ENCODE results near the gene ASCC3. TPM values are rescaled to one million over a fixed set of nuclear protein-coding genes. Genes with fewer than 3 reads are reported as not detected.

Gene ASCC3
- polyA plus RNA-seq, 2 of the 4 experiments (the other 2 are of a cell fraction): 17.4 to 35.3 TPM

DNA sequence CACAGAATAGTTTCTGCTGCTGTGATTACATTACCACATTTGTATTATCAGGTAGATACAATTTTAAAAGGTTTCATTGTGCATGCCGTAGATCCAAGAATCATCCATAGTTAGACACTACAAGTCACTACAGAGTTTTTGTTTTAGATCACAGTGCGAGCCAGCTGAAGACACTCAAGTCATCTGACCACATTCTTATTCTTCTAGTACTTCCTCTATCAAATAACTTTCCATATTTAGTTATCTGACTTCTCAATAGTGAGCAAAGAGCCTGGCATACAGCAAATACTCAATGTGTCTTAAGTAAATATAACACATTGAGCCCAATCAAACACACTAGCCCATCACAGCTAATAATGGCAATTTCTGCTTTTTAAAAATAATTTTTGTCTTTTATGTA is 195.4 kb downstream of the ASCC3 start:
- ChIA-PET POLR2A (no interaction called here), CTCF (no interaction called here)
- DNase-seq (ENCODE audit: low read depth in 1 of 2, low spot score in 1 of 2) (no peak), FAIRE-seq (no peak), ATAC-seq (no peak)
- TF ChIP-seq KDM1A (IDR thresholded peaks at IDR 0.05; ENCODE audit: low read depth) (no peak), RARB (CRISPR knock-in tag; IDR thresholded peaks at IDR 0.05) (no peak), EP300 (IDR thresholded peaks at IDR 0.05) (no peak), EHMT2 (IDR thresholded peaks at IDR 0.05; ENCODE audit: low read depth) (no peak), BCL3 (IDR thresholded peaks at IDR 0.05) (no peak), RAD21 (conservative IDR thresholded peaks at IDR 0.05 in 1 of 2, IDR thresholded peaks at IDR 0.05 in 1 of 2) (no peak), ZSCAN20 (CRISPR knock-in tag; IDR thresholded peaks at IDR 0.05) (no peak), KDM5A (IDR thresholded peaks at IDR 0.05) (no peak), RCOR1 (IDR thresholded peaks at IDR 0.05; ENCODE audit: low read depth, low read length) (no peak), POLR2AphosphoS2 (conservative IDR thresholded peaks at IDR 0.05; ENCODE audit: low read length) (no peak), MAZ (IDR thresholded peaks at IDR 0.05; ENCODE audit: borderline replicate concordance, low read depth, low read length) (no peak)
- TF ChIP-seq, protein P1, sequence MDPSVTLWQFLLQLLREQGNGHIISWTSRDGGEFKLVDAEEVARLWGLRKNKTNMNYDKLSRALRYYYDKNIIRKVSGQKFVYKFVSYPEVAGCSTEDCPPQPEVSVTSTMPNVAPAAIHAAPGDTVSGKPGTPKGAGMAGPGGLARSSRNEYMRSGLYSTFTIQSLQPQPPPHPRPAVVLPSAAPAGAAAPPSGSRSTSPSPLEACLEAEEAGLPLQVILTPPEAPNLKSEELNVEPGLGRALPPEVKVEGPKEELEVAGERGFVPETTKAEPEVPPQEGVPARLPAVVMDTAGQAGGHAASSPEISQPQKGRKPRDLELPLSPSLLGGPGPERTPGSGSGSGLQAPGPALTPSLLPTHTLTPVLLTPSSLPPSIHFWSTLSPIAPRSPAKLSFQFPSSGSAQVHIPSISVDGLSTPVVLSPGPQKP (IDR thresholded peaks at IDR 0.05; ENCODE audit: low read depth, low read length): no peak
- H3K4me1 ChIP-seq: no peaks in the 10 kb centered on the region
- no peak overlapping the region for H3K4me2 ChIP-seq
- H3K9me3 ChIP-seq: no peaks in the 10 kb centered on the region
- H3K4me3 ChIP-seq: no peak overlapping the region
- 92% methylated on average over 2 of the region's 2 CpGs for WGBS (ENCODE audit: missing lambda C conversion rate)
- no peak overlapping the region for H3K27ac ChIP-seq

GRCh38 chr6:100680163-100680562 is 201.0 kb downstream of the ASCC3 start:
- FAIRE-seq (no peak), DNase-seq (ENCODE audit: low read depth in 1 of 2, low spot score in 1 of 2) (no peak), ATAC-seq (no peak)
- Histone ChIP-seq H3K4me2 (no peak overlapping the region), H3K9me3 (no peaks in the 10 kb centered on the region), H3K4me1 (no peaks in the 10 kb centered on the region), H3K27ac (no peak overlapping the region), H3K4me3 (no peak overlapping the region)
- POLR2A ChIA-PET: no interaction called here
- CTCF ChIA-PET: interaction anchor here (1.3 kb wide), 1 partner anchor 16 kb away, joined by 4 read pairs; no protein-coding TSS in a partner anchor
- TF ChIP-seq PBX3 (IDR thresholded peaks at IDR 0.05): no peak
- no peak for TF ChIP-seq CHD4 (IDR thresholded peaks at IDR 0.05; ENCODE audit: borderline replicate concordance)
- TF ChIP-seq NR3C1 (IDR thresholded peaks at IDR 0.05): no peak
- TF ChIP-seq, protein P2, sequence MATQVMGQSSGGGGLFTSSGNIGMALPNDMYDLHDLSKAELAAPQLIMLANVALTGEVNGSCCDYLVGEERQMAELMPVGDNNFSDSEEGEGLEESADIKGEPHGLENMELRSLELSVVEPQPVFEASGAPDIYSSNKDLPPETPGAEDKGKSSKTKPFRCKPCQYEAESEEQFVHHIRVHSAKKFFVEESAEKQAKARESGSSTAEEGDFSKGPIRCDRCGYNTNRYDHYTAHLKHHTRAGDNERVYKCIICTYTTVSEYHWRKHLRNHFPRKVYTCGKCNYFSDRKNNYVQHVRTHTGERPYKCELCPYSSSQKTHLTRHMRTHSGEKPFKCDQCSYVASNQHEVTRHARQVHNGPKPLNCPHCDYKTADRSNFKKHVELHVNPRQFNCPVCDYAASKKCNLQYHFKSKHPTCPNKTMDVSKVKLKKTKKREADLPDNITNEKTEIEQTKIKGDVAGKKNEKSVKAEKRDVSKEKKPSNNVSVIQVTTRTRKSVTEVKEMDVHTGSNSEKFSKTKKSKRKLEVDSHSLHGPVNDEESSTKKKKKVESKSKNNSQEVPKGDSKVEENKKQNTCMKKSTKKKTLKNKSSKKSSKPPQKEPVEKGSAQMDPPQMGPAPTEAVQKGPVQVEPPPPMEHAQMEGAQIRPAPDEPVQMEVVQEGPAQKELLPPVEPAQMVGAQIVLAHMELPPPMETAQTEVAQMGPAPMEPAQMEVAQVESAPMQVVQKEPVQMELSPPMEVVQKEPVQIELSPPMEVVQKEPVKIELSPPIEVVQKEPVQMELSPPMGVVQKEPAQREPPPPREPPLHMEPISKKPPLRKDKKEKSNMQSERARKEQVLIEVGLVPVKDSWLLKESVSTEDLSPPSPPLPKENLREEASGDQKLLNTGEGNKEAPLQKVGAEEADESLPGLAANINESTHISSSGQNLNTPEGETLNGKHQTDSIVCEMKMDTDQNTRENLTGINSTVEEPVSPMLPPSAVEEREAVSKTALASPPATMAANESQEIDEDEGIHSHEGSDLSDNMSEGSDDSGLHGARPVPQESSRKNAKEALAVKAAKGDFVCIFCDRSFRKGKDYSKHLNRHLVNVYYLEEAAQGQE (IDR thresholded peaks at IDR 0.05): no peak
- TF ChIP-seq GATA3 (IDR thresholded peaks at IDR 0.05; ENCODE audit: borderline replicate concordance): no peak
- no peak for TF ChIP-seq MYC (IDR thresholded peaks at IDR 0.05; ENCODE audit: borderline replicate concordance, low read length)
- no peak for TF ChIP-seq EP300 (IDR thresholded peaks at IDR 0.05)
- TF ChIP-seq, protein P3, sequence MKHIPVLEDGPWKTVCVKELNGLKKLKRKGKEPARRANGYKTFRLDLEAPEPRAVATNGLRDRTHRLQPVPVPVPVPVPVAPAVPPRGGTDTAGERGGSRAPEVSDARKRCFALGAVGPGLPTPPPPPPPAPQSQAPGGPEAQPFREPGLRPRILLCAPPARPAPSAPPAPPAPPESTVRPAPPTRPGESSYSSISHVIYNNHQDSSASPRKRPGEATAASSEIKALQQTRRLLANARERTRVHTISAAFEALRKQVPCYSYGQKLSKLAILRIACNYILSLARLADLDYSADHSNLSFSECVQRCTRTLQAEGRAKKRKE (CRISPR knock-in tag; IDR thresholded peaks at IDR 0.05; ENCODE audit: low read depth): no peak
- no peak for TF ChIP-seq MAZ (IDR thresholded peaks at IDR 0.05; ENCODE audit: borderline replicate concordance, low read depth, low read length)
- no peak for TF ChIP-seq HEYL (CRISPR knock-in tag; IDR thresholded peaks at IDR 0.05)
- 78% methylated on average over 1 of the region's 1 CpG for WGBS (ENCODE audit: missing lambda C conversion rate)
